Measurements from ENCODE around the gene KIF18A. TPM values are rescaled to one million over a fixed set of nuclear protein-coding genes. Genes with fewer than 3 reads are reported as not detected.

KIF18A gene
- total and polyA plus RNA-seq, 9 of the 15 experiments (the other 6 are each of a cell fraction or from before 2014, with no cell fraction given), result 15.1 to 36.1 (median 24.3) TPM

DNA sequence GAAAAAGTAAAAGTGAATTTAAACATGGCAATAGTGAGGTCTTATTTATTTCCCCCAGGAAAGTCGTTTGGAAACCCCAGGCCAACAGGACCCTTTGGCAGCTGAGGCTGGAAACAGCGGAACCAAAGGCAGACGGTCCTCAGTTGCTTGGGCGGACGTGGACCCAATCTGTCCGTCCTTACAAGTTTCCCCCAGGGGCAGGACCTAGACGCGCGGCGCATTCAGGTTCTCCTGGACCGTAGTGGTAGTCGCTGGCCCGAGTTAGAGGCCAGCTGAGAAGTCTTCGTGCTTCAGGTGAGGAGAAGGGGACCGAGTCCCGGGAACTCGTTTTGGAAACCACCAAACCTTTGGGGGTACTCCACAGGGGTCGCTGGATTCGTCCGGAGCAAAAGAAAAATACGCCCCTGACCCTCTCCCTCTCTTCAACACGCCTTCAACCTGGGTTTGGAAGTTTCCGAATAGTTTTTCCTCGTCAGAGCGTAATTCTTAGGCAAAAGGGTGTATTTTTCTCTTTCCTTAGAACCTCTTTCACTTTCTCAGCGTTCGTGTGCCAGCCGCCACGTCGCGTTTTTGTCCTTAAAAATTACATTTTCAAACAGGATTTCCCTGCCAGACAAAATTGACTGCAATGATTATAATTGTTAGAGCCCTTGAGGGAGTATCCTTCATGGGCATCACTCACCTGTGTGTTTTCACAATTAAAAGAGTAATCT lies 2.3 kb upstream of the KIF18A start (continued):
- TF ChIP-seq RBM39 (optimal IDR thresholded peaks at IDR 0.05; ENCODE audit: low read depth, low read length) (no peak), ZFP30 (CRISPR knock-in tag; IDR thresholded peaks at IDR 0.05; ENCODE audit: borderline replicate concordance) (no peak), ETV5 (CRISPR knock-in tag; IDR thresholded peaks at IDR 0.05; ENCODE audit: low read depth) (no peak), ZNF280B (CRISPR knock-in tag; IDR thresholded peaks at IDR 0.05) (no peak), ZBTB26 (CRISPR knock-in tag; IDR thresholded peaks at IDR 0.05) (no peak), ZNF274 (IDR thresholded peaks at IDR 0.05; ENCODE audit: borderline replicate concordance, low read depth, low read length) (no peak), FOXA1 (IDR thresholded peaks at IDR 0.05; ENCODE audit: borderline replicate concordance) (no peak), ZNF316 (IDR thresholded peaks at IDR 0.05) (no peak), ZBED1 (IDR thresholded peaks at IDR 0.05) (peak; percentile 68; the same call in 1 of the 2 replicates), CSDE1 (IDR thresholded peaks at IDR 0.05) (no peak), SMARCA4 (IDR thresholded peaks at IDR 0.05) (no peak), IFI16 (CRISPR knock-in tag; IDR thresholded peaks at IDR 0.05) (no peak), WHSC1 (IDR thresholded peaks at IDR 0.05; ENCODE audit: low read length) (no peak), EP300 (IDR thresholded peaks at IDR 0.05; ENCODE audit: low read length) (peak; percentile 56; the same call in 1 of the 2 replicates), SRSF1 (IDR thresholded peaks at IDR 0.05; ENCODE audit: low read depth, low read length) (no peak), SMAD4 (CRISPR knock-in tag; conservative IDR thresholded peaks at IDR 0.05) (peak; percentile 58; the same call in 1 of the 2 replicates), KDM4B (IDR thresholded peaks at IDR 0.05; ENCODE audit: borderline replicate concordance in 2 of 2, low read depth in 1 of 2) (no peak), MXI1 (IDR thresholded peaks at IDR 0.05; ENCODE audit: low read depth, low read length) (no peak), ZFP91 (CRISPR knock-in tag; IDR thresholded peaks at IDR 0.05) (no peak), JUN (IDR thresholded peaks at IDR 0.05; ENCODE audit: borderline replicate concordance, low read depth, low read length) (peak; percentile 46; the same call in 1 of the 2 replicates), JUN (CRISPR knock-in tag; IDR thresholded peaks at IDR 0.05; ENCODE audit: borderline replicate concordance) (no peak), KLF10 (CRISPR knock-in tag; IDR thresholded peaks at IDR 0.05) (no peak), NRF1 (conservative IDR thresholded peaks at IDR 0.05 in 1 of 2, IDR thresholded peaks at IDR 0.05 in 1 of 2) (no peak), U2AF1 (optimal IDR thresholded peaks at IDR 0.05; ENCODE audit: low read depth, low read length) (no peak), POLR2AphosphoS5 (IDR thresholded peaks at IDR 0.05; ENCODE audit: control insufficient read depth, insufficient read depth, low read depth, low read length) (peak; percentile 89)

All from K562 (cell line).